WERI-Rb-1 (cell line): ENCODE data around the gene ZCCHC14.

Experiments
- DNase-seq: peaks from one replicate; pipeline ENCODE4 v3.0.0-alpha.2; 2020
- H3K27ac ChIP-seq: fragments of 250-450 bp; sonication (Bioruptor Pico); 2 replicates; pipeline ENCODE4 v1.5.1; 2020; ENCODE audit warnings: mild to moderate bottlenecking, moderate library complexity
- H3K27me3 ChIP-seq: fragments of 250-450 bp; sonication (Bioruptor Pico); 2 replicates; pipeline ENCODE4 v1.5.1; 2021; ENCODE audit warnings: mild to moderate bottlenecking, low read depth, moderate library complexity; ENCODE audit not compliant: insufficient read depth, severe bottlenecking
- H3K36me3 ChIP-seq: fragments of 250-450 bp; sonication (Bioruptor Pico); 2 replicates; pipeline ENCODE4 v1.5.1; 2020; ENCODE audit warnings: mild to moderate bottlenecking, moderate library complexity
- H3K4me3 ChIP-seq: 2 replicates; pipeline ENCODE4 v1.5.1; 2011; ENCODE audit warnings: low read depth, mild to moderate bottlenecking, control low read depth, low read length
- H3K9me3 ChIP-seq: fragments of 250-450 bp; sonication (Bioruptor Pico); 2 replicates; pipeline ENCODE4 v1.5.1; 2021; ENCODE audit warnings: mild to moderate bottlenecking, moderate library complexity; ENCODE audit not compliant: severe bottlenecking
- CTCF ChIP-seq: IDR thresholded peaks from 2 replicates; pipeline ENCODE4 v1.5.1; 2011; ENCODE audit warnings: low read depth, mild to moderate bottlenecking, control low read depth, inconsistent platforms, low read length

ZCCHC14 gene

GRCh38 chr16:87534751-87535150 lies 41.9 kb upstream of the ZCCHC14 start:
- Histone ChIP-seq H3K27ac (no peak overlapping the region), H3K9me3 (no peaks in the 10 kb centered on the region), H3K27me3 (no peaks in the 10 kb centered on the region), H3K4me3 (no peak overlapping the region), H3K36me3 (no peaks in the 10 kb centered on the region)
- TF ChIP-seq CTCF: no peak
- no peak for DNase-seq

GRCh38 chr16:87534030-87534653 lies 41.3 kb upstream of the ZCCHC14 start:
- TF ChIP-seq CTCF: no peak
- no peak overlapping the region for H3K4me3 ChIP-seq
- no peaks in the 10 kb centered on the region for H3K36me3 ChIP-seq
- no peak for DNase-seq
- no peaks in the 10 kb centered on the region for H3K27me3 ChIP-seq
- H3K27ac ChIP-seq: no peak overlapping the region
- no peaks in the 10 kb centered on the region for H3K9me3 ChIP-seq

- Histone ChIP-seq H3K4me3 (no peak overlapping the region), H3K27me3 (no peaks in the 10 kb centered on the region), H3K9me3 (no peaks in the 10 kb centered on the region), H3K27ac (no peak overlapping the region), H3K36me3 (no peaks in the 10 kb centered on the region)
- TF ChIP-seq CTCF: no peak
- DNase-seq: no peak
These were observed 40.2 kb upstream of the ZCCHC14 start for GRCh38 chr16:87533061-87533460.

GRCh38 chr16:87531418-87531817 lies 38.6 kb upstream of the ZCCHC14 start:
- no peaks in the 10 kb centered on the region for H3K9me3 ChIP-seq
- H3K27me3 ChIP-seq: no peaks in the 10 kb centered on the region
- no peak overlapping the region for H3K27ac ChIP-seq
- DNase-seq: no peak
- no peak for TF ChIP-seq CTCF
- H3K4me3 ChIP-seq: no peak overlapping the region
- no peaks in the 10 kb centered on the region for H3K36me3 ChIP-seq

- Histone ChIP-seq H3K27ac (no peak overlapping the region), H3K27me3 (no peaks in the 10 kb centered on the region), H3K4me3 (no peak overlapping the region), H3K36me3 (no peaks in the 10 kb centered on the region), H3K9me3 (no peaks in the 10 kb centered on the region)
- DNase-seq: no peak
- TF ChIP-seq CTCF: no peak
These were observed 36.1 kb upstream of the ZCCHC14 start for GRCh38 chr16:87528690-87529579.
